ENCODE results near the gene NAV2.

NAV2 gene

DNA sequence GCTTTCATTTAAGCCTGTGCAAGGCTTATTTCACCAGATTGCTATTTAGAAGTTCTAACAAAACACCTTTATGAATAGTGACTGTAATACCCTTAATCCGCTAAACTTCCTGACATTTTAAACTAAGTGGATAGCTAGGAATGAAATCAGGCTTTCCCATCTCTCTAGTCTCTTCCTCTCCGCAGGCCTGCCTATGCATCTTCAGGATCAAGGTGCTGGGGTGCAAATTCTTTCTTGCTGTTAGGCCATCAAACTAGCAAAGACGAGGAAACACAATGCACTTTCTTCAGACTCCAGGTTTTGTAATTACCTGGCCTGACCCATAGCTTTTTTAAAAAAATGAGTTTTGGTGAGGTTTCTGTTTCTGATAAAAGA lies 298.2 kb downstream of the NAV2 start:
- no peak overlapping the region for H3K4me3 ChIP-seq (ENCODE audit: low read depth, low read length)

GRCh38 chr11:20011307-20011951 lies 298.8 kb downstream of the NAV2 start:
- H3K4me3 ChIP-seq (ENCODE audit: low read depth, low read length): no peak overlapping the region

- H3K4me3 ChIP-seq (ENCODE audit: low read depth, low read length): no peak overlapping the region
Measured at GRCh38 chr11:20013346-20014066, 300.9 kb downstream of the NAV2 start.

DNA sequence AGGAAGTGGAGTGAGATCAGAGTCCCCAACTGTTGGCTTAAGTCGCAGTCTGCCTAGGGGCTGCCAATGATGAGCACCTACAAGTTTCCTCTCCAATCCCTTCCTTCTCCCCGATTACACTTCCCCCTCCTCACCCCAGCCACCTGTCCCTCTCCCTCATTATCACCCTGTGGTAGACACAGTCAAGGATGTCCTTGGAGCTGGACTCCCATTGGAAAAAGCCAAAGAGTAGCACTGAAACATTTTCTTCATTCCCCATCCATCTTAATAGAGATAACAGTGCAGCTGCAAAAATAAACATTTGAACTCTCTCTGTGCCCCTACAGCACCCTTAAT lies 301.4 kb downstream of the NAV2 start:
- no peak overlapping the region for H3K4me3 ChIP-seq (ENCODE audit: low read depth, low read length)

DNA sequence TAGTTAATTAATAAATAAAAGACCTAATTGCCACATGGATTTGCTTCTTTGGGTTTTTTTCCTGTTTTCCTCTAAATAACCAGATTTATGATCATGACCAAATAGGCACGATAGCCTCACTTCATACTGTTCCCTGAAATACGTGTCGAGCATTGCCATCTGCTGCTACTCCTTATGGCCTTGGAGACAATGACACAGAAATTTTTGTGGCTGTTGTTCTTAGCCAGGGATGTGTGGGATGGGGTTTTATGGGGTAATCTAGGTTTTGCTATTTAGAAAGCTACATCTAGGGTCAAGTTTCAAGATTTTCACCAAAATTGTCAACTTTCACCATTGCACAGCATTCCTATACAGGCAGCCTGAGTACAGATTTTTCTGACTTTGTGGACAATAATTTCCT lies 302.5 kb downstream of the NAV2 start:
- H3K4me3 ChIP-seq (ENCODE audit: low read depth, low read length): no peak overlapping the region

GRCh38 chr11:20015529-20016427 lies 303.1 kb downstream of the NAV2 start:
- H3K4me3 ChIP-seq (ENCODE audit: low read depth, low read length): no peak overlapping the region

DNA sequence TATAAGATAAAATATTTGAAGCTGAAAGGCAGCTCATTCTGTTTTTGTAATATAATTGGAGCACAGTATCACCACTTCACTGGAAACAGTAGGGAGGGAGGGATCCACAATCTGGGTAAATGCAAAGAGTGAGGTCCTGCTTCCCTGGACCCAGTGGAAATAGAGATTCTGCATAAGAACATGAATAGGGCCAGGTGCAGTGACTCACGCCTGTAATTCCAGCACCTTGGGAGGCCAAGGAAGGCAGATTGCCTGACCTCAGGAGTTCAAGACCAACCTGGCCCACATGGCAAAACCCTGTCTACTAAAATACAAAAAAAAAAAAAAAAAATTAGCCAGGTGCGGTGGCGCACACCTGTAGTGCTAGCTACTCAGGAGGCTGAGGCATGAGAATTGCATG lies 303.9 kb downstream of the NAV2 start:
- H3K4me3 ChIP-seq (ENCODE audit: low read depth, low read length): no peak overlapping the region

DNA sequence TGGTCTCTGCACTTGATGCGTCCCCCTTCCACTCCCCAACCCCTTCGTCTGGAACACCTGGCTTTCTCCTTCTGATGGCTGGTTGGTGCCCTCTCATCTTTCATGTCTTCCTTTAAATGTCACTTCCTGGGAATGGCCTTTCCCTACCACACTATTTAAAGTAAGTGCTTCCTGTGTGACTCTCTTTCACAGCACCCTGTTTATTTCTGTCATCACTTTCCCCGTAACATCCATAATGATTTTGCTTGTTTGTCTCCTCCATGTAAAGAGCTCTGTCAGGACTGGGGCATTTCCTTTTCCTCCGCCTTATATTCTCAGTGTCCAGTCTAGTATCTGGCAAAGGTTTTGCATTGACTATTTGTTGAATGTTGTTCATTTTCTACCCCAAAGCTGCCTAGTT lies 304.7 kb downstream of the NAV2 start:
- no peak overlapping the region for H3K4me3 ChIP-seq (ENCODE audit: low read depth, low read length)

- no peak overlapping the region for H3K4me3 ChIP-seq (ENCODE audit: low read depth, low read length)
Measured at GRCh38 chr11:20020198-20020597, 307.6 kb downstream of the NAV2 start.

DNA sequence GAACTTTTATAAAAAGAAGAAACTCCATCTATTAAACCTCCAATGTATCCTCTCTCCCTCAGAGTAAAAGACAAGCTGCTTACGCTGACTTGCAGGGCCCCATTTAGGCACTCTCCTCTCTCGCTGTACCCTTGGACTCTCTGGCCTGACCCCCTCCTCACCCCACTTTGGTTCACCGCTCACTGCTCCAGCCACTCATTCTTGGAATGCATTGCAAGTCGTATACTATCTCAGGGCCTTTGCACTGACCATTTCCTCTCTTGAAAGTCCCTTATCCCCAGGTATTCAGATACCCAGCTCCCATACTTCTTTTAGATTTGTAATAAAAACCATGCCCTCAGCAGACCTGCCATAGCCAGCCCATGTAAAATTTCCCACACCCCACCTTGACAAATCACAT lies 308.1 kb downstream of the NAV2 start:
- H3K4me3 ChIP-seq (ENCODE audit: low read depth, low read length): no peak overlapping the region

DNA sequence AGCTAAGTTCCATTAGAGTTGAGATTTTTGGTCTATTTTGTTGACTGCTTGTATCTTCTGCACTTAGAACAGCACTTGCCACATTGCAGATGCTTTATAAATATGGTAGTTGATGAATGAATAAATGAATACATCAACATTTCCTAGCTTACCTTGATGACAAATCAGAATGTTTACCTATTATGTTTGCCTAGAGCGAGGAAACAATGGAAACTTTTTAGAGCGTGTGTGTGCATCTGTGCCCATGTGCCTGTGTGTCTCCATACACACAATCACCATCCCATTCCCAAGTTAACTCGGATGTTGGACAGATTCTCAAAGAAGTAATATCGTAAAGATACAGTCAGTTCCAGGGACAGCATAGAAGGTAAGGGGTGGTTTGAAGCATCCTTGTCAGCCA lies 308.6 kb downstream of the NAV2 start:
- H3K4me3 ChIP-seq (ENCODE audit: low read depth, low read length): no peak overlapping the region

GRCh38 chr11:20021771-20022362 lies 309.2 kb downstream of the NAV2 start:
- no peak overlapping the region for H3K4me3 ChIP-seq (ENCODE audit: low read depth, low read length)

- peak overlapping the region; percentile 51 for H3K4me3 ChIP-seq (ENCODE audit: low read depth, low read length)
Measured at GRCh38 chr11:20022363-20023081, 309.9 kb downstream of the NAV2 start.

- peak overlapping the region; percentile 51 for H3K4me3 ChIP-seq (ENCODE audit: low read depth, low read length)
Measured at GRCh38 chr11:20023082-20023426, 310.4 kb downstream of the NAV2 start.

DNA sequence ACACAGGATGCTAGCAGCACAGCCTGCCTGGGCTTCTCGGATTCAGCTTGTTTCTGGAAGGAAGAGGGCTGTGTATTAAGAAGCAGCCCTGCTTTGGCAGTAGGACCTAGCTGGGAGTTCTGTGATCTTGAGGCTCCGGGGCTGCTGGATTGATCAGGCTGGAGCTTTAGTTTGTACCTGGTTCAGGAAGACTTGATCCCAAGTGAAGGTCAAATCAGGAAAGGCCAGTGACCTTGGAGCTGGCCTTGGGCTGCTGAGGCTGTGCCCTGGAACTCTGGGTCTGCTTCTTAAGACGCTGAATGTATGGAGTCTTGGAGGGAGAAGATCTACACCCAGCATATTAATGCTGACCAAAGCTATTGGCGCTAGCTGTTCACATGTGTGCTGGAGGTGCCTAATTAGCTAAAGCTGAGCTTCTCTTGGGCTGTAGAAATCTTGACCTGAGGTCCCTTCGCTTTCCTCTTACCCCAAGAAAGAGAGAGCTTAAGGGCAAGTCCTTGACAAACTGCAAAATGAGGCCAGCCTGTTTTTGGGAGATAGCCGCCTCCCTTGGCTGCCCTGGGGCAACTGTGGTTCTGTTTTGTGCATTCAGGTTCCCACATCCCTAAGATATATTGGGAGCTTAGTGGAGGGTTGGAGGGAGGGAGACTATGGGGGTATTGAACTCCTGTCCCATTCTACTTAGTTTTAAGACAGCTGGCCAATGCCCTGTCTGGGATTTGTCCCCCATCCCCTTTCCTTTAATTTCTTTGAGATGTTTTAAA lies 311.7 kb downstream of the NAV2 start:
- H3K4me3 ChIP-seq (ENCODE audit: low read depth, low read length): peak overlapping the region; percentile 51

DNA sequence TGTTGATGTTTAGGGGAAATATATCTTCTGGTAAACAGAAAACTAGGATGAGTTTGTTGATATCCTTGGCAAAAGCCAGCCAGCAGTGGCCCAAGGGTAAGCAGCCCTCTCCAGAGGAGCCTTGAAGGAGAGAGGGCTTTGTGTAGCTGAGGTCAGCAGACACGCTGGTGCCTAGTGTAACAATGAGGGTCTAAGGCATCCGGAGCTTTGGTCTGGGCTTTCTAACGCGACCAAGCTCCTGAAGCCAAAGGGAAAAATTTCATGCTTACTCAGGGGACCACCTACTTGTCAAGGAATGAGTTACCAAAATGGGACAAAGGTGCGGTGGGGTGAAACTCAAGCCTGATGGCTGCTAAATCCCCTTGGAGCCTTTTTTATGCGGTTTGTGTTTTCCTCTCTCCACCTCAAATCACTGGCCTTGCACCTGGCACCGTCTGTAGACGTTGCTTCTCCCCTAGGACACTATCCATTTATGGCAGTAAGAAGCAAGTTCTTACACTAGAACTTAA lies 312.7 kb downstream of the NAV2 start:
- H3K4me3 ChIP-seq (ENCODE audit: low read depth, low read length): no peak overlapping the region

DNA sequence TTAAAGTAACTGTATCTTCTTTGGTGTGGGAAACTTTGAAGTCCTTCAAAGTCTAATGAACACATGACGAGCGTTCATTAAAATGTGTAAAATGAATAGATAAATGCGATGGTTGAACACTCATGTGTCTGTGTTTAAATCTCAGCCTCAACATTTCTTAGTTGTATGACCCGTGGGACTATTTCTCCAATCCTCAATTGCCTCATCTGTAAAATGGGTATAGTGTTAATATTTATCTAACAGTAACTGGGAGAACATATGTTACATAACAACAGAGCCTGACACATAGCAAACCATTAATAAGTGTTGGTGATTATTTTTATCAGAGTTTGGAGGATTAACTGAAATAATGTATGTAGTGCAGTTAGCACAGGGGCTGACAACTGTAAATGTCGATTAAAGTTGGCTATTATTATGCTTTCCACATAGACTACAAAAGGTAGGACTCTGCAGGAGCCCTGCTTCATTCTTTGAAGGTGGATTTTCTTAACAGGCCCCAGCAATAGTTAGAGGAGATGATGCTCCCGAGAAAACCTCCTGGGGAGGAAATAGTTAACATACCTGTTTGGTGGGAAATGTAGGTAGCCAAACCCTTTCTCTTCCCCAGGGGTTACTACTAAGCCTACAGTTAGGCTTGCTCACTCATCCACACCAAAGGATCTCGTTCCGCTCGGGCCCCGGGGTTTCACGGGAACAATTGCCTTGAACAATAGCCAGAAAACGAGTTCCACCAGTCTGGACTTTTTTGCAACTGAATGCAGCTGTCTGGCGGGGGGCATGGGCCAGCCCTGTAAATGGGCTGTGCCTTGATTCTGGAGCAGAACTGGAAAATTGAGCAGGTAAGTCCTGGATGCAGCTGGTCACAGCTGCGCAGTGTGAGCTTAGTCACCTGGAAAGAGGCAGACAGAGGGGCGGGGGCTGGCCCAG lies 314.3 kb downstream of the NAV2 start:
- H3K4me3 ChIP-seq (ENCODE audit: low read depth, low read length): no peak overlapping the region

- H3K4me3 ChIP-seq (ENCODE audit: low read depth, low read length): no peak overlapping the region
Measured at GRCh38 chr11:20027556-20028013, 314.9 kb downstream of the NAV2 start.

DNA sequence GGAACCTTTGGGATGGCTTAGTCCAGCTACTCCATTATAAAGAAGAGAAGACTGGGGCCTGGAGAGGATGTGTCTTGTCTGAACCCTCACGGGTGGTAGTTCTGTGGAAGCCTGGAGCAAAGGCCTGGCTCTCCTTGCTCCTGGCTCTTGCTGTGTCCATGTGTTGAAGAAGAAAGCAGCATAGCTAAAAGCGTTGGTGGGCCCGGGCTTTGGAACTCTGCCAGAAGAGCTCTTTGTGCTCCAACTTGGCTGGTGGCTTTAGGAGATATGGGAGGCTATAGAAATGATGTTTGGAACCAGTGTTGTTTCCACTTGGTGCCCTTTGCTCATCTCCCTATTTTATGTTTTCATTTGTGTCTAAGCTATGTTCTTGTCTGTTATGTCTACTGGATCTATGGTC lies 316.6 kb downstream of the NAV2 start:
- no peak overlapping the region for H3K4me3 ChIP-seq (ENCODE audit: low read depth, low read length)

All from iPS-11a (cell line).